ENCODE data around the gene ZNF652.

- TF ChIP-seq, protein P1, sequence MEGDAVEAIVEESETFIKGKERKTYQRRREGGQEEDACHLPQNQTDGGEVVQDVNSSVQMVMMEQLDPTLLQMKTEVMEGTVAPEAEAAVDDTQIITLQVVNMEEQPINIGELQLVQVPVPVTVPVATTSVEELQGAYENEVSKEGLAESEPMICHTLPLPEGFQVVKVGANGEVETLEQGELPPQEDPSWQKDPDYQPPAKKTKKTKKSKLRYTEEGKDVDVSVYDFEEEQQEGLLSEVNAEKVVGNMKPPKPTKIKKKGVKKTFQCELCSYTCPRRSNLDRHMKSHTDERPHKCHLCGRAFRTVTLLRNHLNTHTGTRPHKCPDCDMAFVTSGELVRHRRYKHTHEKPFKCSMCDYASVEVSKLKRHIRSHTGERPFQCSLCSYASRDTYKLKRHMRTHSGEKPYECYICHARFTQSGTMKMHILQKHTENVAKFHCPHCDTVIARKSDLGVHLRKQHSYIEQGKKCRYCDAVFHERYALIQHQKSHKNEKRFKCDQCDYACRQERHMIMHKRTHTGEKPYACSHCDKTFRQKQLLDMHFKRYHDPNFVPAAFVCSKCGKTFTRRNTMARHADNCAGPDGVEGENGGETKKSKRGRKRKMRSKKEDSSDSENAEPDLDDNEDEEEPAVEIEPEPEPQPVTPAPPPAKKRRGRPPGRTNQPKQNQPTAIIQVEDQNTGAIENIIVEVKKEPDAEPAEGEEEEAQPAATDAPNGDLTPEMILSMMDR (IDR thresholded peaks at IDR 0.05) = no peak
- TF ChIP-seq POLR2A (IDR thresholded peaks at IDR 0.05) = no peak
Observed at GRCh38 chr17:49342575-49342936, 19.5 kb downstream of the ZNF652 start.

Data from prostate gland (tissue), 2 donors.